Inflammatory macrophage treated with lipopolysaccharide for 1 hour (primary cell): ENCODE measurements around the gene KPNB1.

Source experiments
- DNase-seq, 2 donors: peaks; one replicate each; pipeline ENCODE4 v3.0.0-alpha.2; 2020 to 2022

Gene KPNB1

DNA sequence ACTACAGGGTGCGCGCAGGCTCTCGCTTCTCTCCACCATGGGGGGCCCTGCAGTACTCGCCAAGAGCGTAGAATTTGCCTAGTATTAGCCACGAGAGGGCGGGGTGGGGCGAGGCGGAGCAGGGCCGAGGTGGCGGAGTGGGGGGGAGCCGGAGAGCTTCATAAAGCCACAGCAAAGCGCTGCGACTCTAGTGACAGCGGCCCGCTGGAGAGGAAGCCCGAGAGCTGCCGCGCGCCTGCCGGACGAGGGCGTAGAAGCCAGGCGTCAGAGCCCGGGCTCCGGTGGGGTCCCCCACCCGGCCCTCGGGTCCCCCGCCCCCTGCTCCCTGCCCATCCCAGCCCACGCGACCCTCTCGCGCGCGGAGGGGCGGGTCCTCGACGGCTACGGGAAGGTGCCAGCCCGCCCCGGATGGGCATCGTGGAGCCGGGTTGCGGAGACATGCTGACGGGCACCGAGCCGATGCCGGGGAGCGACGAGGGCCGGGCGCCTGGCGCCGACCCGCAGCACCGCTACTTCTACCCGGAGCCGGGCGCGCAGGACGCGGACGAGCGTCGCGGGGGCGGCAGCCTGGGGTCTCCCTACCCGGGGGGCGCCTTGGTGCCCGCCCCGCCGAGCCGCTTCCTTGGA is 83.4 kb downstream of the KPNB1 start, which contains the start of gene TBX21:
Gene TBX21 (plus strand): TSS at position 190 of the 627 bp plus-strand sequence. CDS start 219 bp downstream, at position 409.
- DNase-seq: peak; percentile 57 to 70

GRCh38 chr17:47733674-47734410 is 84.1 kb downstream of the KPNB1 start:
- no peak for DNase-seq

DNA sequence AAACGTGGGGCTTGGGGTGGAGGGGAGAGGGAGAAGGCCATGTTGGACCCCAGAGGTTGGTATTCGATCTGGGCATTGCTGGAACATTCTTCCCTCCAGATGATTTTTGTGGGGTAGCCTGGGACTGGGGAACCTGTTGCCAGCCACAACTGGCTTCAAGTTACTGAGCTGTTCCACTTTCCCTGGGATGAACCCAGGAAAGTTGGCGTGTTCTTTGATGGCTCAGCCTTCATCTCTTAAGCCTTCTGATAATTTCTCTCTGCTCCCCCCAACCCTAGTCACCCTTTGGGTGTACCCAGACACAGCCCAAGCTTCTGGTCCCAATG is 85.4 kb downstream of the KPNB1 start:
- no peak for DNase-seq
